ENCODE results near the gene VPS13A. TPM values are rescaled to one million over a fixed set of nuclear protein-coding genes. Genes with fewer than 3 reads are reported as not detected.
A peak's percentile ranks its signal among the peaks of the same experiment; 100 is the strongest.

Gene VPS13A
- total and polyA plus RNA-seq, 10 of the 15 experiments (the other 5 are each of a cell fraction or from before 2014, with no cell fraction given), result 10.0 to 35.2 (median 21.1) TPM

DNA sequence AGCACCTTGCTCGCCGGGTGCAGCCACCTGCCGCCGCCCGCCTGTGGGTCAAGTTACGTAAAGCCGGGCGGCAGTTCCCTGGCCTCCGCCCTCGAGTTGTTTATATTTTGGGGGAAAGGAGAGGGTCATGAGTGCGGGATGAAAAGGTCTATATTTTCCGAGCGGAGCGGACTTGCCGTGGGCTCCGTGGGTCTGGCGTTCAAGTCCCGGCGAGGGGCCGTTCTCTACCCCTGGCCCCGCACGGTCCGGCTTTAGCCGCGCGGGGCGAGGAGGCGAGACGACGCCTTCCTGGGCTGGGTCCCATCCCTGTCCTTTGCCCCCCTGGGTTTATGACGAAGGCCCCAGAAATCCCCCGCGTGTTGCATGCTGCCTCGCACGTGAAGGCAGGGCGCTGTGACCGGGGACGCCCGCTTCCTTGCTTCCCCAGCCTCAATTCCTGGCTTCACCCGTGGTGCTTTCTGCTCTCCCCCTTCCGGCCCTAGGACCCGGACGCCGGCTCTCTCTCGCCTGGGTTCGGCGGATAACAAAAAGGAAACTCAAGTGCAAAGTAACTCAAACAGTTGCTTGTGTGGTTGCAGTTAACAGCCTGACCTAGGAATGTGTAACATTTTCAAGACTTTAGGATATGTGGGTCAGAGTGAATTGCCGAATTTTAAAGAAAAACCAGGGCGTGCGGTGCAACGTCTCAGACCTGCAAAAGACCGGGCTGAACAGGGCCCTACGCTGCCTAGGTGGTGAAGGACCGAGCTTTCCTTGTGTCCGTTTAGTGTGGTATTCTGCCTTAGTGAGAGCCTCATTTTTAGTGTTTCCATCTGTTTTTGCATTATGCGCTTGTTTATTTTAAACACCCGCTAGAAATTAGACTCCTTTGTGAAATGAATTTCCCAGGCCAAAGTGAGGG, 810 bp downstream of the VPS13A start (continued):
- TF ChIP-seq TCF12 (IDR thresholded peaks at IDR 0.05; ENCODE audit: low read depth, low read length), result 0 out of 2 replicates have a peak, but pooled peaks have one; percentile 2
- TF ChIP-seq DPF2 (IDR thresholded peaks at IDR 0.05), result no peak
- peak; percentile 58 to 63 for TF ChIP-seq IKZF2 (IDR thresholded peaks at IDR 0.05)
- TF ChIP-seq HDAC6 (IDR thresholded peaks at IDR 0.05; ENCODE audit: unreplicated experiment), result no peak
- TF ChIP-seq PAX5 (IDR thresholded peaks at IDR 0.05; ENCODE audit: borderline replicate concordance, low read depth, low read length), result peak; percentile 91
- no peak for TF ChIP-seq ATF7 (IDR thresholded peaks at IDR 0.05; ENCODE audit: low read depth)
- TF ChIP-seq, protein P1, sequence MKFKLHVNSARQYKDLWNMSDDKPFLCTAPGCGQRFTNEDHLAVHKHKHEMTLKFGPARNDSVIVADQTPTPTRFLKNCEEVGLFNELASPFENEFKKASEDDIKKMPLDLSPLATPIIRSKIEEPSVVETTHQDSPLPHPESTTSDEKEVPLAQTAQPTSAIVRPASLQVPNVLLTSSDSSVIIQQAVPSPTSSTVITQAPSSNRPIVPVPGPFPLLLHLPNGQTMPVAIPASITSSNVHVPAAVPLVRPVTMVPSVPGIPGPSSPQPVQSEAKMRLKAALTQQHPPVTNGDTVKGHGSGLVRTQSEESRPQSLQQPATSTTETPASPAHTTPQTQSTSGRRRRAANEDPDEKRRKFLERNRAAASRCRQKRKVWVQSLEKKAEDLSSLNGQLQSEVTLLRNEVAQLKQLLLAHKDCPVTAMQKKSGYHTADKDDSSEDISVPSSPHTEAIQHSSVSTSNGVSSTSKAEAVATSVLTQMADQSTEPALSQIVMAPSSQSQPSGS (IDR thresholded peaks at IDR 0.05; ENCODE audit: low read length), result no peak
- no peak for TF ChIP-seq SMAD1 (IDR thresholded peaks at IDR 0.05; ENCODE audit: low read depth, partially characterized antibody)
- TF ChIP-seq BHLHE40 (IDR thresholded peaks at IDR 0.05; ENCODE audit: borderline replicate concordance in 1 of 2, low read depth in 2 of 2, low read length in 1 of 2), result peak; percentile 93 to 96
- TF ChIP-seq EED (IDR thresholded peaks at IDR 0.05; ENCODE audit: low read depth), result no peak
- 0 out of 2 replicates have a peak, but pooled peaks have one; percentile 10 for TF ChIP-seq CREM (IDR thresholded peaks at IDR 0.05; ENCODE audit: low read depth)
- no peak for TF ChIP-seq MTA2 (IDR thresholded peaks at IDR 0.05; ENCODE audit: low read depth)
- TF ChIP-seq, protein P2, sequence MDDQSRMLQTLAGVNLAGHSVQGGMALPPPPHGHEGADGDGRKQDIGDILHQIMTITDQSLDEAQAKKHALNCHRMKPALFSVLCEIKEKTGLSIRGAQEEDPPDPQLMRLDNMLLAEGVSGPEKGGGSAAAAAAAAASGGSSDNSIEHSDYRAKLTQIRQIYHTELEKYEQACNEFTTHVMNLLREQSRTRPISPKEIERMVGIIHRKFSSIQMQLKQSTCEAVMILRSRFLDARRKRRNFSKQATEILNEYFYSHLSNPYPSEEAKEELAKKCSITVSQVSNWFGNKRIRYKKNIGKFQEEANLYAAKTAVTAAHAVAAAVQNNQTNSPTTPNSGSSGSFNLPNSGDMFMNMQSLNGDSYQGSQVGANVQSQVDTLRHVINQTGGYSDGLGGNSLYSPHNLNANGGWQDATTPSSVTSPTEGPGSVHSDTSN (IDR thresholded peaks at IDR 0.05; ENCODE audit: insufficient replicate concordance, low read depth, low read length), result no peak
- no peak for TF ChIP-seq SREBF1 (IDR thresholded peaks at IDR 0.05; ENCODE audit: low read length)
- no peak for TF ChIP-seq TCF7 (IDR thresholded peaks at IDR 0.05; ENCODE audit: borderline replicate concordance)
